ENCODE data around the gene IFITM10.

DNA sequence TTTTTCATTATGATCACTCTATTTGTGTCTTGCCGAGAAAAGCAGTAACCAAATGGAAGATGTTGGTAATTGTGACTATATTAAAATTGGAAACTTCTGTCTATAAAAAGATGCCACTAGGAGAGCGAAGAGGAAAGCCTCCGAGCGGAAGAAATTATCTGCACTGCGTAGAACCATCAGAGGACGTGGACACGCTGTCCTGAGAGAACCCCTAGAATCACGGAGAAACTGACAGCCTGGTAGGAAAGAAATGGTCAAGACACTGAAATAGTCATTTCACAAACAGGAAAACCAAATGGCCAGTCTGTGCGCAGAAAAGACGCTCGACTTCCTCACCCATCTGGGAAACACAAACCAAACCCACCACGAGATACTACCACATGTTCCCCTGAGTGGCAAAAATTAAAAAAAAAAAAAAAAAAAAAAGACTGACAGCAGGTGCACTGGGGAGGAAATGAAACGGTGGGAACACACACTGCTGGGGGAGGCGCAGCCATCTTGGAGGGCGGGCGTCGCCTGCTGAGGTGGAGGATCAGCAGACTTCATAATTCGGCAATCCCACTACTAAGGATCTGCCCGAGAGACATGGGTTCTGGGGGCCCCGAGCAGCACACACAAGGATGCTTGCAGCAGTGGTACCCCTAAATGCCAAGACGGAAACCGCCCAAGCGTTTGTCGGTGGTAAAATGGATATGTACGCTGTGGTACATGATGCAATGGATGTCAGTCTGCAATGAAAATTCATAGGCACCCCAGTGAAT lies 21.3 kb downstream of the IFITM10 start:
- TF ChIP-seq, protein P1, sequence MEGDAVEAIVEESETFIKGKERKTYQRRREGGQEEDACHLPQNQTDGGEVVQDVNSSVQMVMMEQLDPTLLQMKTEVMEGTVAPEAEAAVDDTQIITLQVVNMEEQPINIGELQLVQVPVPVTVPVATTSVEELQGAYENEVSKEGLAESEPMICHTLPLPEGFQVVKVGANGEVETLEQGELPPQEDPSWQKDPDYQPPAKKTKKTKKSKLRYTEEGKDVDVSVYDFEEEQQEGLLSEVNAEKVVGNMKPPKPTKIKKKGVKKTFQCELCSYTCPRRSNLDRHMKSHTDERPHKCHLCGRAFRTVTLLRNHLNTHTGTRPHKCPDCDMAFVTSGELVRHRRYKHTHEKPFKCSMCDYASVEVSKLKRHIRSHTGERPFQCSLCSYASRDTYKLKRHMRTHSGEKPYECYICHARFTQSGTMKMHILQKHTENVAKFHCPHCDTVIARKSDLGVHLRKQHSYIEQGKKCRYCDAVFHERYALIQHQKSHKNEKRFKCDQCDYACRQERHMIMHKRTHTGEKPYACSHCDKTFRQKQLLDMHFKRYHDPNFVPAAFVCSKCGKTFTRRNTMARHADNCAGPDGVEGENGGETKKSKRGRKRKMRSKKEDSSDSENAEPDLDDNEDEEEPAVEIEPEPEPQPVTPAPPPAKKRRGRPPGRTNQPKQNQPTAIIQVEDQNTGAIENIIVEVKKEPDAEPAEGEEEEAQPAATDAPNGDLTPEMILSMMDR (IDR thresholded peaks at IDR 0.05) = no peak
- TF ChIP-seq POLR2A (IDR thresholded peaks at IDR 0.05) (no peak), EP300 (IDR thresholded peaks at IDR 0.05) (no peak)
